K562 (cell line): ENCODE measurements around the gene BRME1. TPM values are rescaled to one million over a fixed set of nuclear protein-coding genes. Genes with fewer than 3 reads are reported as not detected.

ENCODE experiments used
- ARHGAP35 ChIP-seq: fragments of 450-650 bp; IDR thresholded peaks from 2 replicates; pipeline ENCODE4 v1.6.1; 2018; ENCODE audit not compliant: partially characterized antibody
- ATF3 ChIP-seq, 2 experiments: fragments of 450-650 bp in 1 of 2; sonication (generic) in 1 of 2; formaldehyde crosslinking in 1 of 2; IDR thresholded peaks in 1 of 2; conservative IDR thresholded peaks in 1 of 2; 2 replicates each; pipeline versions ENCODE4 v1.6.1 to v1.8.1; 2016 to 2023; ENCODE audit warnings: mild to moderate bottlenecking in 2 of 2, moderate library complexity in 2 of 2, inconsistent platforms in 1 of 2, missing genetic modification reagents in 1 of 2
- BACH1 ChIP-seq: fragments of 200-800 bp; sonication (Bioruptor generic); IDR thresholded peaks from 2 replicates; pipeline ENCODE4 v1.6.1; 2016; ENCODE audit warnings: missing genetic modification characterization, missing compliant biosample characterization
- CBFA2T3 ChIP-seq: fragments of 450-650 bp; IDR thresholded peaks from 2 replicates; pipeline ENCODE4 v1.6.1; 2017
- CREB1 ChIP-seq, 2 experiments: sonication (generic) in 1 of 2; formaldehyde crosslinking in 1 of 2; IDR thresholded peaks; 2 replicates each; pipeline versions ENCODE4 v1.6.1 to v1.8.0; 2012 to 2022; ENCODE audit warnings: inconsistent platforms in 1 of 2, mild to moderate bottlenecking in 1 of 2, missing genetic modification reagents in 1 of 2, moderate library complexity in 1 of 2
- FOXA1 ChIP-seq: fragments of 450-650 bp; IDR thresholded peaks from 2 replicates; pipeline ENCODE4 v1.6.1; 2016; ENCODE audit warnings: mild to moderate bottlenecking, borderline replicate concordance
- HMGN3 ChIP-seq: IDR thresholded peaks from 2 replicates; pipeline ENCODE4 v1.6.1; 2011; ENCODE audit warnings: borderline replicate concordance, low read depth, mild to moderate bottlenecking, mixed read lengths, low read length; ENCODE audit not compliant: insufficient read length; ENCODE audit errors: extremely low read depth
- HNRNPLL ChIP-seq: fragments of 200-400 bp; formaldehyde crosslinking; IDR thresholded peaks from 2 replicates; pipeline ENCODE4 v1.6.1; 2017; ENCODE audit warnings: low read length, low read depth, mild to moderate bottlenecking; ENCODE audit not compliant: poor library complexity, severe bottlenecking
- POLR2B ChIP-seq: fragments of 450-650 bp; IDR thresholded peaks from 2 replicates; pipeline ENCODE4 v1.6.1; 2018; ENCODE audit warnings: low read depth; ENCODE audit not compliant: partially characterized antibody
- ZC3H11A ChIP-seq: IDR thresholded peaks from 2 replicates; pipeline ENCODE4 v1.6.1; 2012; ENCODE audit warnings: low read depth, low read length, improper control_type of control experiment
- ZNF584 ChIP-seq: fragments of 200-800 bp; sonication (Bioruptor generic); IDR thresholded peaks from 2 replicates; pipeline ENCODE4 v1.6.1; 2016; ENCODE audit warnings: low read depth, mild to moderate bottlenecking, missing genetic modification characterization, missing compliant biosample characterization
- ZNF764 ChIP-seq: fragments of 250-450 bp; sonication (Bioruptor Pico); IDR thresholded peaks from 2 replicates; pipeline ENCODE4 v1.4.0; 2020; ENCODE audit warnings: low read depth, mild to moderate bottlenecking, moderate library complexity
- polyA plus RNA-seq, 8 experiments: library from polyadenylated mRNA; depleted of rRNA in 4 of 8; stranded (reverse) in 5 of 8; unstranded in 3 of 8; fragments of >200 nt; fragmentation: Nextera tagmentation in 2 of 8; fragmentation: Illumina TruSeq in 1 of 8; extraction: Ambion mirVana in 2 of 8; extraction: Trizol in 1 of 8; gene quantifications; 2 replicates each; pipeline versions ENCODE4 v1.2.1 to v1.2.3, GENCODE V29; 2011 to 2014; ENCODE audit warnings: inconsistent platforms in 1 of 8, missing spikeins in 1 of 8
- total RNA-seq, 7 experiments: library from RNA; depleted of rRNA in 6 of 7; stranded (reverse); fragments of >200 nt in 6 of 7; fragmentation: Illumina TruSeq in 2 of 7; extraction: Trizol in 2 of 7; gene quantifications; 2 replicates each; pipeline versions ENCODE4 v1.2.1 to v1.2.3, GENCODE V29; 2011 to 2021; ENCODE audit warnings: low replicate concordance in 1 of 7
- TF ChIP-seq, protein P1 (sequence below), 2 experiments: fragments of 450-650 bp; IDR thresholded peaks; 2 replicates each; pipeline ENCODE4 v1.6.1; 2016; ENCODE audit warnings: mild to moderate bottlenecking in 2 of 2, borderline replicate concordance in 1 of 2, low read depth in 1 of 2, moderate library complexity in 1 of 2
- TF ChIP-seq, protein P2 (sequence below): sonication (generic); formaldehyde crosslinking; IDR thresholded peaks from 2 replicates; pipeline ENCODE4 v1.8.1; 2023; ENCODE audit warnings: mild to moderate bottlenecking, missing genetic modification reagents

Gene BRME1
- total and polyA plus RNA-seq, 9 of the 15 experiments (the other 6 are each of a cell fraction or from before 2014, with no cell fraction given): 0.75 to 6.1 (median 3.6) TPM

GRCh38 chr19:13847407-13848339 is 58.2 kb downstream of the BRME1 start (continued):
- TF ChIP-seq ZNF764 (CRISPR knock-in tag): no peak
- no peak for TF ChIP-seq ARHGAP35
- TF ChIP-seq, protein P1, sequence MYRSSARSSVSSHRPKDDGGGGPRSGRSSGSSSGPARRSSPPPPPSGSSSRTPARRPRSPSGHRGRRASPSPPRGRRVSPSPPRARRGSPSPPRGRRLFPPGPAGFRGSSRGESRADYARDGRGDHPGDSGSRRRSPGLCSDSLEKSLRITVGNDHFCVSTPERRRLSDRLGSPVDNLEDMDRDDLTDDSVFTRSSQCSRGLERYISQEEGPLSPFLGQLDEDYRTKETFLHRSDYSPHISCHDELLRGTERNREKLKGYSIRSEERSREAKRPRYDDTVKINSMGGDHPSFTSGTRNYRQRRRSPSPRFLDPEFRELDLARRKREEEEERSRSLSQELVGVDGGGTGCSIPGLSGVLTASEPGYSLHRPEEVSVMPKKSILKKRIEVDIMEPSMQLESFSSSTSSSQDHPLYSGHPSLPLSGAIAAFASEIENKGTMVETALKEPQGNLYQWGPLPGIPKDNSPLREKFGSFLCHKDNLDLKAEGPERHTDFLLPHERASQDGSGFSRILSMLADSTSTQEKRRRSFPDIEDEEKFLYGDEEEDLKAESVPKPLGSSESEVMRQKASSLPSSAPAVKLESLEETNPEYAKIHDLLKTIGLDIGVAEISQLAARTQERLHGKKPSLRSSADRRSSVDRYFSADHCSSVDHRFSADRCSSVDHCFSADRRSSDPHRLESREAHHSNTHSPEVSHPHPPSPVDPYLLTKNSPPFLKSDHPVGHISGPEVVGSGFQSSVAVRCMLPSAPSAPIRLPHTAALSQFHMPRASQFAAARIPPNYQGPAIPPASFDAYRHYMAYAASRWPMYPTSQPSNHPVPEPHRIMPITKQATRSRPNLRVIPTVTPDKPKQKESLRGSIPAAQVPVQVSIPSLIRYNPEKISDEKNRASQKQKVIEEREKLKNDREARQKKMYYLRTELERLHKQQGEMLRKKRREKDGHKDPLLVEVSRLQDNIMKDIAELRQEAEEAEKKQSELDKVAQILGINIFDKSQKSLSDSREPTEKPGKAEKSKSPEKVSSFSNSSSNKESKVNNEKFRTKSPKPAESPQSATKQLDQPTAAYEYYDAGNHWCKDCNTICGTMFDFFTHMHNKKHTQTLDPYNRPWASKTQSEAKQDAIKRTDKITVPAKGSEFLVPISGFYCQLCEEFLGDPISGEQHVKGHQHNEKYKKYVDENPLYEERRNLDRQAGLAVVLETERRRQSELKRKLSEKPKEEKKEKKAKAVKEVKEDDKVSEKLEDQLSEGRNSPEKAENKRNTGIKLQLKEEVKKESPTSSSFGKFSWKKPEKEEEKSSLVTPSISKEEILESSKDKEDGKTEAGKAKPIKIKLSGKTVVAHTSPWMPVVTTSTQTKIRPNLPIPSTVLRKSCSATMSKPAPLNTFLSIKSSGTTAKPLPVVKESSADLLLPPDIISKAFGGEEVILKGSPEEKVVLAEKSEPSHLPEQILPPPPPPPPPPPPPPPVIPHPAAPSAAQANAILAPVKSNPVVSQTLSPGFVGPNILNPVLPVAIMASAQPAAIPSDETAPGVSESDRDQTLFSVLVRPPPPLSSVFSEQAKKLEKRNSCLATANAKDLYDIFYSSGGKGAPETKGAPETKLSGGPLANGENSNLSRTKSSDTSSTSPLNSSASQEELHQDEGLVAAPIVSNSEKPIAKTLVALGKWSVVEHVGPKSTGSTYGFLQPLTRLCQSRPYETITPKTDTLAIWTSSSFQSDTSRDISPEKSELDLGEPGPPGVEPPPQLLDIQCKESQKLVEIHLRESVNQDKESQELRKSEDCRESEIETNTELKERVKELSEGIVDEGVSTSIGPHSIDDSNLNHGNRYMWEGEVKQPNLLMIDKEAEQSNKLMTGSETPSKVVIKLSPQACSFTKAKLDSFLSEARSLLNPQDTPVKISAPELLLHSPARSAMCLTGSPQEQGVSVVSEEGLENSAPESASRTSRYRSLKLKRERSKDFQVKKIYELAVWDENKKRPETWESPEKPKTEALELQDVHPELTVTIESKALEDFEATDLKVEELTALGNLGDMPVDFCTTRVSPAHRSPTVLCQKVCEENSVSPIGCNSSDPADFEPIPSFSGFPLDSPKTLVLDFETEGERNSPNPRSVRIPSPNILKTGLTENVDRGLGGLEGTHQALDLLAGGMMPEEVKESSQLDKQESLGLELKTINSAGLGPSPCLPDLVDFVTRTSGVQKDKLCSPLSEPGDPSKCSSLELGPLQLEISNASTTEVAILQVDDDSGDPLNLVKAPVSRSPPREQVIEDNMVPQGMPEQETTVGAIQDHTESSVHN (IDR thresholded peaks at IDR 0.05; ENCODE audit: borderline replicate concordance in 1 of 2, low read depth in 1 of 2): no peak
- TF ChIP-seq BACH1 (tag): no peak
- TF ChIP-seq CBFA2T3: peak; percentile 71
- TF ChIP-seq, protein P2, sequence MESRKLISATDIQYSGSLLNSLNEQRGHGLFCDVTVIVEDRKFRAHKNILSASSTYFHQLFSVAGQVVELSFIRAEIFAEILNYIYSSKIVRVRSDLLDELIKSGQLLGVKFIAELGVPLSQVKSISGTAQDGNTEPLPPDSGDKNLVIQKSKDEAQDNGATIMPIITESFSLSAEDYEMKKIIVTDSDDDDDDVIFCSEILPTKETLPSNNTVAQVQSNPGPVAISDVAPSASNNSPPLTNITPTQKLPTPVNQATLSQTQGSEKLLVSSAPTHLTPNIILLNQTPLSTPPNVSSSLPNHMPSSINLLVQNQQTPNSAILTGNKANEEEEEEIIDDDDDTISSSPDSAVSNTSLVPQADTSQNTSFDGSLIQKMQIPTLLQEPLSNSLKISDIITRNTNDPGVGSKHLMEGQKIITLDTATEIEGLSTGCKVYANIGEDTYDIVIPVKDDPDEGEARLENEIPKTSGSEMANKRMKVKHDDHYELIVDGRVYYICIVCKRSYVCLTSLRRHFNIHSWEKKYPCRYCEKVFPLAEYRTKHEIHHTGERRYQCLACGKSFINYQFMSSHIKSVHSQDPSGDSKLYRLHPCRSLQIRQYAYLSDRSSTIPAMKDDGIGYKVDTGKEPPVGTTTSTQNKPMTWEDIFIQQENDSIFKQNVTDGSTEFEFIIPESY (CRISPR knock-in tag): no peak
- TF ChIP-seq FOXA1: no peak
- TF ChIP-seq HNRNPLL: peak; percentile 72
- no peak for TF ChIP-seq ZC3H11A
- no peak for TF ChIP-seq ATF3 (IDR thresholded peaks at IDR 0.05)
- TF ChIP-seq ATF3 (CRISPR knock-in tag; conservative IDR thresholded peaks at IDR 0.05): no peak
- TF ChIP-seq ZNF584 (CRISPR knock-in tag): peak; percentile 63; the same call in 1 of the 2 replicates
- TF ChIP-seq POLR2B: peak; percentile 68
- TF ChIP-seq HMGN3: peak; percentile 91
- peak; percentile 32; the same call in 1 of the 2 replicates for TF ChIP-seq CREB1 (IDR thresholded peaks at IDR 0.05)
- TF ChIP-seq CREB1 (CRISPR knock-in tag; IDR thresholded peaks at IDR 0.05): no peak
